Putamen (tissue), 1 donor: ENCODE measurements around the gene CPT1C.

Experiments
- DNase-seq: peaks from one replicate; pipeline ENCODE4 v3.0.0-alpha.2; 2016; ENCODE audit warnings: low spot score

Gene CPT1C

GRCh38 chr19:49660338-49660961 lies 30.5 kb upstream of the CPT1C start:
- DNase-seq, result no peak

- DNase-seq, result no peak
Observed at GRCh38 chr19:49662011-49662410, 28.9 kb upstream of the CPT1C start.

GRCh38 chr19:49663224-49663623 lies 27.7 kb upstream of the CPT1C start:
- no peak for DNase-seq

- DNase-seq, result peak; percentile 85
Observed at GRCh38 chr19:49664171-49665035, 26.5 kb upstream of the CPT1C start.

GRCh38 chr19:49665036-49665350 lies 25.9 kb upstream of the CPT1C start:
- DNase-seq, result no peak

GRCh38 chr19:49665351-49666119 lies 25.4 kb upstream of the CPT1C start, which contains the start of the genes BCL2L12 and IRF3:
Gene BCL2L12, plus strand, starts transcription at chr19:49665933. Its CDS starts 760 bp downstream, at chr19:49666693.
Gene IRF3, minus strand, starts transcription at chr19:49665857. Its CDS starts 1,019 bp downstream, at chr19:49664838.
- DNase-seq, result peak; percentile 94

- no peak for DNase-seq
Observed at GRCh38 chr19:49666120-49666444, 24.8 kb upstream of the CPT1C start.

GRCh38 chr19:49667473-49667872 lies 23.4 kb upstream of the CPT1C start:
- DNase-seq, result no peak

GRCh38 chr19:49669516-49669915 lies 21.4 kb upstream of the CPT1C start:
- no peak for DNase-seq

GRCh38 chr19:49672131-49672919 lies 18.6 kb upstream of the CPT1C start:
- DNase-seq, result no peak

- DNase-seq, result no peak
Observed at GRCh38 chr19:49676136-49676783, 14.7 kb upstream of the CPT1C start.

- DNase-seq, result peak; percentile 100
Observed at GRCh38 chr19:49676784-49677230, 14.1 kb upstream of the CPT1C start.

GRCh38 chr19:49677231-49677900 lies 13.6 kb upstream of the CPT1C start, which contains the start of gene PRMT1:
Gene PRMT1, plus strand, starts transcription at chr19:49677271. Its CDS starts 10 bp downstream, at chr19:49677281.
- DNase-seq, result no peak

- DNase-seq, result no peak
Observed at GRCh38 chr19:49677901-49678674, 12.8 kb upstream of the CPT1C start.

- no peak for DNase-seq
Observed at GRCh38 chr19:49678985-49679770, 11.7 kb upstream of the CPT1C start.

GRCh38 chr19:49679771-49680413 lies 11.0 kb upstream of the CPT1C start:
- DNase-seq, result no peak

- peak; percentile 83 for DNase-seq
Observed at GRCh38 chr19:49680421-49681351, 10.2 kb upstream of the CPT1C start.
